Parathyroid adenoma (tissue), 2 donors: ENCODE data around the gene MUS81.

Experiments
- H2AFZ ChIP-seq: fragments of 300-600 bp; sonication (generic); one replicate; pipeline ENCODE4 v1.7.0; 2017; ENCODE audit warnings: antibody characterized with exemption, mild to moderate bottlenecking
- H3K27ac ChIP-seq: fragments of 300-600 bp; sonication (generic); one replicate; pipeline ENCODE4 v1.7.0; 2017
- H3K27me3 ChIP-seq: fragments of 300-600 bp; sonication (generic); one replicate; pipeline ENCODE4 v1.7.0; 2017; ENCODE audit warnings: low read length; ENCODE audit not compliant: control insufficient read depth, insufficient read depth
- H3K36me3 ChIP-seq: fragments of 300-600 bp; sonication (generic); one replicate; pipeline ENCODE4 v1.7.0; 2017; ENCODE audit warnings: low read length; ENCODE audit not compliant: control insufficient read depth, insufficient read depth
- H3K4me1 ChIP-seq: fragments of 300-600 bp; sonication (generic); one replicate; pipeline ENCODE4 v1.7.0; 2017; ENCODE audit warnings: control low read depth
- H3K4me2 ChIP-seq: fragments of 300-600 bp; sonication (generic); one replicate; pipeline ENCODE4 v1.7.0; 2017; ENCODE audit warnings: low read length
- H3K4me3 ChIP-seq: fragments of 300-600 bp; sonication (generic); one replicate; pipeline ENCODE4 v1.7.0; 2017; ENCODE audit warnings: low read depth, low read length
- H3K79me2 ChIP-seq: fragments of 300-600 bp; sonication (generic); one replicate; pipeline ENCODE4 v1.7.0; 2017; ENCODE audit warnings: control low read depth
- H3K9ac ChIP-seq: fragments of 300-600 bp; sonication (generic); one replicate; pipeline ENCODE4 v1.7.0; 2017; ENCODE audit warnings: mild to moderate bottlenecking
- H3K9me3 ChIP-seq: fragments of 300-600 bp; sonication (generic); one replicate; pipeline ENCODE4 v1.7.0; 2017; ENCODE audit warnings: low read length; ENCODE audit not compliant: control insufficient read depth
- CTCF ChIP-seq: fragments of 300-600 bp; sonication (generic); IDR thresholded peaks from one replicate; pipeline ENCODE4 v1.7.0; 2017; ENCODE audit warnings: antibody characterized with exemption, mild to moderate bottlenecking
- donor health status: primary hyperparathyroidism.

The MUS81 gene

GRCh38 chr11:65863889-65864705 is 3.9 kb downstream of the MUS81 start:
- no peak for TF ChIP-seq CTCF
- no peak overlapping the region for H3K4me2 ChIP-seq
- H3K27ac ChIP-seq: no peak overlapping the region
- no peak overlapping the region for H3K9ac ChIP-seq
- peaks cover 2% of the 10 kb centered on the region for H3K79me2 ChIP-seq
- H2AFZ ChIP-seq: no peak overlapping the region
- no peaks in the 10 kb centered on the region for H3K27me3 ChIP-seq
- no peaks in the 10 kb centered on the region for H3K36me3 ChIP-seq
- peaks cover 5% of the 10 kb centered on the region for H3K4me1 ChIP-seq
- H3K9me3 ChIP-seq: no peaks in the 10 kb centered on the region
- no peak overlapping the region for H3K4me3 ChIP-seq

GRCh38 chr11:65864706-65865471 is 4.7 kb downstream of the MUS81 start:
- H3K79me2 ChIP-seq: peaks cover 2% of the 10 kb centered on the region
- H3K36me3 ChIP-seq: no peaks in the 10 kb centered on the region
- no peak overlapping the region for H2AFZ ChIP-seq
- TF ChIP-seq CTCF: no peak
- no peak overlapping the region for H3K4me3 ChIP-seq
- H3K27me3 ChIP-seq: no peaks in the 10 kb centered on the region
- H3K9ac ChIP-seq: no peak overlapping the region
- no peak overlapping the region for H3K27ac ChIP-seq
- H3K4me1 ChIP-seq: peaks cover 5% of the 10 kb centered on the region
- H3K9me3 ChIP-seq: no peaks in the 10 kb centered on the region
- no peak overlapping the region for H3K4me2 ChIP-seq

GRCh38 chr11:65865550-65866172 is 5.4 kb downstream of the MUS81 start:
- Histone ChIP-seq H3K4me3 (no peak overlapping the region), H3K79me2 (peaks cover 2% of the 10 kb centered on the region), H3K9me3 (no peaks in the 10 kb centered on the region), H3K4me1 (peaks cover 5% of the 10 kb centered on the region), H3K4me2 (no peak overlapping the region), H3K36me3 (no peaks in the 10 kb centered on the region), H3K27ac (no peak overlapping the region), H3K9ac (no peak overlapping the region), H3K27me3 (no peaks in the 10 kb centered on the region), H2AFZ (no peak overlapping the region)
- no peak for TF ChIP-seq CTCF

GRCh38 chr11:65866509-65867283 is 6.5 kb downstream of the MUS81 start:
- no peak overlapping the region for H3K4me2 ChIP-seq
- H3K36me3 ChIP-seq: no peaks in the 10 kb centered on the region
- H2AFZ ChIP-seq: no peak overlapping the region
- H3K27ac ChIP-seq: no peak overlapping the region
- no peaks in the 10 kb centered on the region for H3K9me3 ChIP-seq
- H3K4me1 ChIP-seq: no peaks in the 10 kb centered on the region
- no peaks in the 10 kb centered on the region for H3K27me3 ChIP-seq
- no peak overlapping the region for H3K4me3 ChIP-seq
- H3K9ac ChIP-seq: no peak overlapping the region
- no peak for TF ChIP-seq CTCF
- H3K79me2 ChIP-seq: no peaks in the 10 kb centered on the region
